RWPE1 (cell line): ENCODE measurements around the gene NPPB.

Source experiments
- CTCF ChIA-PET: fragments of 350-600 bp; sonication (Branson Sonifier 250); formaldehyde crosslinking; extraction: SDS; loops from one replicate; lab custom pipeline; 2021; lab: Yijun Ruan, JAX
- POLR2A ChIA-PET: fragments of 400-600 bp; formaldehyde crosslinking; extraction: SDS; loops from one replicate; lab custom pipeline; 2020; ENCODE audit warnings: antibody characterized with exemption; ENCODE audit not compliant: low non-redundant PET; lab: Yijun Ruan, JAX
- DNase-seq: peaks from one replicate; pipeline ENCODE4 v3.0.0; 2012; ENCODE audit warnings: low spot score
- H3K27ac ChIP-seq: fragments of 450-650 bp; 2 replicates; pipeline ENCODE4 v1.5.1; 2017
- CTCF ChIP-seq: fragments of 450-650 bp; conservative IDR thresholded peaks from 2 replicates; pipeline ENCODE4 v1.5.1; 2017; ENCODE audit warnings: low read depth, mild to moderate bottlenecking

NPPB gene

GRCh38 chr1:11836955-11837766 lies 21.6 kb downstream of the NPPB start:
- no peak for TF ChIP-seq CTCF
- CTCF ChIA-PET: interaction anchor here (0.6 to 3.0 kb wide), 4 partner anchors 12 to 389 kb away, joined by 3 to 16 read pairs (median 4); no protein-coding TSS in a partner anchor
- POLR2A ChIA-PET: interaction anchor here (0.5 kb wide), 1 partner anchor 71 kb away, joined by 3 read pairs; no protein-coding TSS in a partner anchor

DNA sequence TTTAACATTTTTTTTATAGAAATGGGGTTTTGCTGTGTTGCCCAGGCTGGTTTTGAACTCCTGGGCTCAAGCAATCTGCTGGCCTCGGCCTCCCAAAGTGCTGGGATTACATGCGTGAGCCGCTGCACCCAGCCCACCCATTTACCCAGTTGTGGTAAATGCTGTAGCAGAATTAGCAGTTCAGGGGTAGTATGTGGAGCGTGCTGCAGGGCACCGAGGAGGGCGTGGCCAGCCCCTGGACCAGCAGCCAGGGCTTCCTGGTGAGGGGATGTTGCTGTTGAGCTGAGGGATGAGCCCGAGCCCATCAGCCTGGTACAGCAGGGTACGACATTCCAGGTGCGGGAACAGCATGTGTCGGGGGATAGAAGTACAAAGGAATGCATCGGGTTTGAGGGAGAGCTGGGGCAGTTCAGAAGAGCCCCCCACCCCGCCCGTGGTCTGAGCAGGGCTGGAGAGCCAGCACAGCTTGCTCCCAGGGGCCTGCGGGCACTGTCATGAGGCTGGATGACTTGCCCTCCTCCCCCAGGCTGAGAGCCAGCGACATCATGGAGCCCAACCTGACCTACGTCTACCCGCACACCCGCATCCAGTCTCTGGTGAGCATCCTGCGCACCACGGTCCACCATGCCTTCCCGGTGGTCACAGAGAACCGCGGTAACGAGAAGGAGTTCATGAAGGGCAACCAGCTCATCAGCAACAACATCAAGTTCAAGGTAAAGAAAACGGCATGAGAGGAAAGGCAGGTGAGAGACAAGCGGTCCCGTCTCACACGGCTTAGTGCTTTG lies 23.1 kb downstream of the NPPB start:
- no peak for TF ChIP-seq CTCF
- peak overlapping the region; percentile 28 for H3K27ac ChIP-seq
- CTCF ChIA-PET: interaction anchor here (0.6 to 3.0 kb wide), 5 partner anchors 11 to 367 kb away, joined by 3 to 16 read pairs (median 4); no protein-coding TSS in a partner anchor
- POLR2A ChIA-PET: interaction anchor here (0.6 kb wide), 2 partner anchors 56 to 144 kb away, joined by 3 read pairs; partner anchors contain the start of gene MFN2
- no peak for DNase-seq

More at GRCh38 chr1:11836955-11837766, 21.6 kb downstream of the NPPB start:
- no peak for DNase-seq
- H3K27ac ChIP-seq: peak overlapping the region; percentile 28

GRCh38 chr1:11833900-11834299 lies 24.8 kb downstream of the NPPB start:
- CTCF ChIA-PET: interaction anchor here (0.8 kb wide), 1 partner anchor 9 kb away, joined by 4 read pairs; no protein-coding TSS in a partner anchor
- no peak for DNase-seq
- H3K27ac ChIP-seq: no peak overlapping the region
- no peak for TF ChIP-seq CTCF
- POLR2A ChIA-PET: no interaction called here

GRCh38 chr1:11833497-11833896 lies 25.2 kb downstream of the NPPB start:
- ChIA-PET POLR2A (no interaction called here), CTCF (interaction anchor here (0.8 kb wide), 1 partner anchor 9 kb away, joined by 4 read pairs; no protein-coding TSS in a partner anchor)
- DNase-seq: no peak
- TF ChIP-seq CTCF: no peak
- no peak overlapping the region for H3K27ac ChIP-seq

- H3K27ac ChIP-seq: no peak overlapping the region
- ChIA-PET POLR2A (no interaction called here), CTCF (no interaction called here)
- DNase-seq: no peak
- TF ChIP-seq CTCF: no peak
These were observed 26.6 kb downstream of the NPPB start for GRCh38 chr1:11831945-11832725.
